SU-DHL-6 (cell line): ENCODE measurements around the gene LRP1B.

Source experiments
- H2AFZ ChIP-seq: fragments of 200-600 bp; sonication (generic); 2 replicates; pipeline ENCODE4 v1.6.1; 2014; ENCODE audit warnings: low read depth, mild to moderate bottlenecking, moderate library complexity, mixed read lengths, antibody characterized with exemption, low read length; ENCODE audit not compliant: severe bottlenecking
- H3F3A ChIP-seq: fragments of 200-600 bp; shearing (Covaris generic); 2 replicates; pipeline ENCODE4 v1.6.0; 2016; ENCODE audit warnings: antibody characterized with exemption, mild to moderate bottlenecking; ENCODE audit not compliant: insufficient read depth
- H3K27ac ChIP-seq: fragments of 200-600 bp; sonication (generic); 2 replicates; pipeline ENCODE4 v1.5.1; 2016; ENCODE audit warnings: low read depth, mild to moderate bottlenecking, low read length, moderate library complexity, mixed read lengths
- H3K27me3 ChIP-seq: fragments of 200-600 bp; sonication (generic), shearing (Covaris generic); 2 replicates; pipeline ENCODE4 v1.6.0; 2014; ENCODE audit warnings: mild to moderate bottlenecking, low read length
- H3K36me3 ChIP-seq: fragments of 200-600 bp; sonication (generic); 2 replicates; pipeline ENCODE4 v1.6.1; 2014; ENCODE audit warnings: mild to moderate bottlenecking, low read length, mixed read lengths
- H3K4me2 ChIP-seq: fragments of 300-600, 200-600 bp; shearing (Covaris generic), sonication (generic); 2 replicates; pipeline ENCODE4 v1.6.0; 2014; ENCODE audit warnings: low read length, low read depth, mild to moderate bottlenecking; ENCODE audit not compliant: poor library complexity, severe bottlenecking
- H3K4me3 ChIP-seq: fragments of 200-600 bp; sonication (generic); 2 replicates; pipeline ENCODE4 v1.5.1; 2014; ENCODE audit warnings: antibody characterized with exemption, low read length, mild to moderate bottlenecking, mixed read lengths; ENCODE audit not compliant: insufficient read depth, poor library complexity, severe bottlenecking
- H3K79me2 ChIP-seq: fragments of 200-600 bp; sonication (generic); 2 replicates; pipeline ENCODE4 v1.6.1; 2014; ENCODE audit warnings: mild to moderate bottlenecking, low read length, moderate library complexity; ENCODE audit not compliant: insufficient read depth
- H3K9ac ChIP-seq: fragments of 200-600 bp; sonication (generic); 2 replicates; pipeline ENCODE4 v1.7.0; 2014; ENCODE audit warnings: mild to moderate bottlenecking, low read length
- H3K9me2 ChIP-seq: fragments of 200-600 bp; sonication (generic); replicated peaks from 2 replicates; pipeline ENCODE4 v1.6.1; 2014; ENCODE audit warnings: low read length; ENCODE audit not compliant: insufficient read depth
- H3K9me3 ChIP-seq: fragments of 200-600 bp; sonication (generic); 2 replicates; pipeline ENCODE4 v1.6.1; 2014; ENCODE audit warnings: low read length, mixed read lengths; ENCODE audit not compliant: insufficient read depth
- H4K20me1 ChIP-seq: fragments of 200-600 bp; sonication (generic); 2 replicates; pipeline ENCODE4 v1.6.1; 2014; ENCODE audit warnings: low read depth, mild to moderate bottlenecking, antibody characterized with exemption, low read length, moderate library complexity, mixed read lengths
- CTCF ChIP-seq: fragments of 200-600 bp; sonication (generic); IDR thresholded peaks from one replicate; pipeline ENCODE4 v1.5.1; 2017; ENCODE audit warnings: antibody characterized with exemption, mild to moderate bottlenecking, low read length, moderate library complexity; ENCODE audit not compliant: insufficient read depth, poor library complexity, severe bottlenecking
- EZH2phosphoT487 ChIP-seq: fragments of 200-600 bp; sonication (generic), shearing (Covaris generic); conservative IDR thresholded peaks from 2 replicates; pipeline ENCODE4 v1.6.1; 2018; ENCODE audit warnings: mild to moderate bottlenecking, antibody characterized with exemption, low read length, moderate library complexity, mixed read lengths

Gene LRP1B

GRCh38 chr2:142150453-142150852 is 19.6 kb upstream of the LRP1B start:
- Histone ChIP-seq H3K9ac (no peak overlapping the region), H3K79me2 (no peaks in the 10 kb centered on the region), H3K36me3 (no peaks in the 10 kb centered on the region), H2AFZ (no peak overlapping the region), H3K4me2 (no peak overlapping the region), H4K20me1 (no peaks in the 10 kb centered on the region), H3F3A (no peaks in the 10 kb centered on the region), H3K4me3 (no peak overlapping the region), H3K9me3 (no peaks in the 10 kb centered on the region), H3K9me2 (no peaks in the 10 kb centered on the region), H3K27ac (no peak overlapping the region), H3K27me3 (no peaks in the 10 kb centered on the region)
- no peak for TF ChIP-seq CTCF
- TF ChIP-seq EZH2phosphoT487 = no peak

- H3K79me2 ChIP-seq = no peaks in the 10 kb centered on the region
- no peak for TF ChIP-seq CTCF
- TF ChIP-seq EZH2phosphoT487 = no peak
- H3K4me3 ChIP-seq = no peak overlapping the region
- H3K4me2 ChIP-seq = no peak overlapping the region
- no peak overlapping the region for H3K9ac ChIP-seq
- no peaks in the 10 kb centered on the region for H3K9me2 ChIP-seq
- H3K27me3 ChIP-seq = no peaks in the 10 kb centered on the region
- H3K36me3 ChIP-seq = no peaks in the 10 kb centered on the region
- H3K27ac ChIP-seq = no peak overlapping the region
- no peaks in the 10 kb centered on the region for H3K9me3 ChIP-seq
- H3F3A ChIP-seq = no peaks in the 10 kb centered on the region
- H2AFZ ChIP-seq = no peak overlapping the region
- no peaks in the 10 kb centered on the region; the same call in 1 of the 2 replicates for H4K20me1 ChIP-seq
These were observed 13.7 kb upstream of the LRP1B start for GRCh38 chr2:142144547-142144946.

- H3F3A ChIP-seq = no peaks in the 10 kb centered on the region
- no peak overlapping the region for H2AFZ ChIP-seq
These were observed 11.8 kb upstream of the LRP1B start for GRCh38 chr2:142142595-142142994.

More at GRCh38 chr2:142142595-142142994, 11.8 kb upstream of the LRP1B start:
- Histone ChIP-seq H3K36me3 (no peaks in the 10 kb centered on the region), H3K9ac (no peak overlapping the region), H3K27ac (no peak overlapping the region), H3K27me3 (no peaks in the 10 kb centered on the region), H4K20me1 (no peaks in the 10 kb centered on the region; the same call in 1 of the 2 replicates), H3K9me2 (no peaks in the 10 kb centered on the region), H3K4me3 (no peak overlapping the region), H3K4me2 (no peak overlapping the region), H3K9me3 (no peaks in the 10 kb centered on the region), H3K79me2 (no peaks in the 10 kb centered on the region)
- TF ChIP-seq CTCF (no peak), EZH2phosphoT487 (no peak)
